NCI-H2196 treated with DMSO at 0.1 percent for 48 hours (cell line): ENCODE measurements around the gene ALG12.

Experiments
- DNase-seq: peaks from one replicate; lab custom pipeline; 2025; ENCODE audit not compliant: unreplicated experiment; lab: John Stamatoyannopoulos, UW

The ALG12 gene

GRCh38 chr22:49892226-49892899 lies 25.9 kb downstream of the ALG12 start:
- DNase-seq = no peak

- DNase-seq = no peak
These were observed 29.2 kb downstream of the ALG12 start for GRCh38 chr22:49889071-49889470.

GRCh38 chr22:49887702-49888101 lies 30.5 kb downstream of the ALG12 start:
- DNase-seq = no peak

- no peak for DNase-seq
These were observed 31.2 kb downstream of the ALG12 start for GRCh38 chr22:49887064-49887451.

GRCh38 chr22:49886346-49887063 lies 31.7 kb downstream of the ALG12 start:
- no peak for DNase-seq

GRCh38 chr22:49885881-49886280 lies 32.4 kb downstream of the ALG12 start:
- DNase-seq = no peak

- DNase-seq = no peak
These were observed 33.0 kb downstream of the ALG12 start for GRCh38 chr22:49885281-49885680.

- DNase-seq = no peak
These were observed 33.6 kb downstream of the ALG12 start for GRCh38 chr22:49884503-49885260.

GRCh38 chr22:49884075-49884474 lies 34.2 kb downstream of the ALG12 start:
- DNase-seq = no peak

GRCh38 chr22:49883294-49883640 lies 35.0 kb downstream of the ALG12 start:
- DNase-seq = no peak

- DNase-seq = no peak
These were observed 35.5 kb downstream of the ALG12 start for GRCh38 chr22:49882519-49883293.

- DNase-seq = no peak
These were observed 36.4 kb downstream of the ALG12 start for GRCh38 chr22:49881856-49882255.

- DNase-seq = no peak
These were observed 38.0 kb downstream of the ALG12 start for GRCh38 chr22:49880281-49880680.

GRCh38 chr22:49879871-49880270 lies 38.4 kb downstream of the ALG12 start:
- no peak for DNase-seq

GRCh38 chr22:49878206-49878605 lies 40.0 kb downstream of the ALG12 start:
- no peak for DNase-seq

- DNase-seq = no peak
These were observed 40.6 kb downstream of the ALG12 start for GRCh38 chr22:49877642-49878041.

GRCh38 chr22:49873228-49873940 lies 44.9 kb downstream of the ALG12 start:
- no peak for DNase-seq

GRCh38 chr22:49872347-49872746 lies 45.9 kb downstream of the ALG12 start:
- DNase-seq = no peak

- DNase-seq = no peak
These were observed 46.8 kb downstream of the ALG12 start for GRCh38 chr22:49871482-49871881.

- DNase-seq = no peak
These were observed 48.2 kb downstream of the ALG12 start for GRCh38 chr22:49869845-49870712.
